H1 (cell line): ENCODE data around the gene TMEM18. TPM values are rescaled to one million over a fixed set of nuclear protein-coding genes. Genes with fewer than 3 reads are reported as not detected.

Experiments
- CHD1 ChIP-seq: IDR thresholded peaks from 2 replicates; pipeline ENCODE4 v1.6.1; 2012; ENCODE audit warnings: low read depth, low read length, improper control_type of control experiment
- CTBP2 ChIP-seq: IDR thresholded peaks from 2 replicates; pipeline ENCODE4 v1.7.0; 2011; ENCODE audit warnings: borderline replicate concordance, mild to moderate bottlenecking, moderate library complexity, mixed read lengths, low read length; ENCODE audit not compliant: insufficient read depth, insufficient read length
- RAD21 ChIP-seq, 2 experiments: IDR thresholded peaks in 1 of 2; conservative IDR thresholded peaks in 1 of 2; 2 replicates each; pipeline ENCODE4 v1.6.1; 2011; ENCODE audit warnings: low read depth in 2 of 2, low read length in 2 of 2, improper control_type of control experiment in 1 of 2, inconsistent platforms in 1 of 2, mild to moderate bottlenecking in 1 of 2, moderate library complexity in 1 of 2
- RBBP5 ChIP-seq: IDR thresholded peaks from 2 replicates; pipeline ENCODE4 v1.7.1; 2012; ENCODE audit warnings: low read depth, mild to moderate bottlenecking, inconsistent platforms, low read length, moderate library complexity, borderline replicate concordance
- RNF2 ChIP-seq: fragments of 200-900, 300-1000 bp; sonication (generic); IDR thresholded peaks from 2 replicates; pipeline ENCODE4 v1.7.1; 2016; ENCODE audit warnings: borderline replicate concordance, low read depth, mild to moderate bottlenecking, antibody characterized with exemption, low read length; ENCODE audit not compliant: poor library complexity, severe bottlenecking; ENCODE audit errors: missing control alignments
- SP4 ChIP-seq: IDR thresholded peaks from 2 replicates; pipeline ENCODE4 v1.6.1; 2012; ENCODE audit warnings: low read length, inconsistent platforms
- TAF1 ChIP-seq: IDR thresholded peaks from 2 replicates; pipeline ENCODE4 v1.6.1; 2011; ENCODE audit warnings: mild to moderate bottlenecking, low read depth, low read length
- TBP ChIP-seq: IDR thresholded peaks from 2 replicates; pipeline ENCODE4 v1.6.1; 2011; ENCODE audit warnings: low read depth, low read length, improper control_type of control experiment
- YY1 ChIP-seq: IDR thresholded peaks from 2 replicates; pipeline ENCODE4 v1.6.1; 2011; ENCODE audit warnings: low read depth, mild to moderate bottlenecking, low read length
- polyA plus RNA-seq, 7 experiments: library from polyadenylated mRNA; depleted of rRNA in 3 of 7; stranded (reverse) in 5 of 7; unstranded in 2 of 7; fragments of >200 nt in 5 of 7; fragments of 200-250 nt in 2 of 7; gene quantifications; 1 replicate in 5 of 7; 2 replicates in 1 of 7; 4 replicates in 1 of 7; pipeline versions ENCODE4 v1.2.1 to v1.2.3, GENCODE V29; 2011 to 2013; ENCODE audit warnings: missing spikeins in 2 of 7, mixed read lengths in 2 of 7
- total RNA-seq: library from RNA; stranded (reverse); fragmentation: NEBNext Ultra II Directional; extraction: Animal tissue kit (Norgen Biotek cat#: 25700); gene quantifications from 2 replicates; pipeline ENCODE4 v1.2.1, GENCODE V29; 2021
- TF ChIP-seq, protein P1 (sequence below): IDR thresholded peaks from 2 replicates; pipeline ENCODE4 v1.6.1; 2012; ENCODE audit warnings: inconsistent platforms

Gene TMEM18
- total and polyA plus RNA-seq, 2 of the 8 experiments (the other 6 are each of a cell fraction or from before 2014, with no cell fraction given), result 22.4 to 27.1 TPM

- TF ChIP-seq CHD1 (no peak), RAD21 (IDR thresholded peaks at IDR 0.05 in 1 of 2, conservative IDR thresholded peaks at IDR 0.05 in 1 of 2; ENCODE audit: low read depth in 2 of 2, low read length in 2 of 2) (no peak), RBBP5 (no peak), RNF2 (no peak), TAF1 (no peak), TBP (no peak), SP4 (no peak), YY1 (no peak), CTBP2 (no peak)
- TF ChIP-seq, protein P1, sequence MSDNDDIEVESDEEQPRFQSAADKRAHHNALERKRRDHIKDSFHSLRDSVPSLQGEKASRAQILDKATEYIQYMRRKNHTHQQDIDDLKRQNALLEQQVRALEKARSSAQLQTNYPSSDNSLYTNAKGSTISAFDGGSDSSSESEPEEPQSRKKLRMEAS, result no peak
Measured at GRCh38 chr2:673615-674320, 3.4 kb downstream of the TMEM18 start (continued).
